HepG2 (cell line): ENCODE data around the gene ZNF48. TPM values are rescaled to one million over a fixed set of nuclear protein-coding genes. Genes with fewer than 3 reads are reported as not detected.
A peak's percentile ranks its signal among the peaks of the same experiment; 100 is the strongest.

ENCODE experiments used
- CBX2 ChIP-seq, 2 experiments: fragments of 200-600 bp in 1 of 2; sonication (generic); formaldehyde crosslinking in 1 of 2; IDR thresholded peaks; 2 replicates each; pipeline versions ENCODE4 v1.7.0 to v1.8.1; 2018 to 2022; ENCODE audit warnings: low read depth in 2 of 2, low read length in 1 of 2, mild to moderate bottlenecking in 1 of 2, missing genetic modification reagents in 1 of 2
- CCDC6 ChIP-seq: sonication (generic); formaldehyde crosslinking; IDR thresholded peaks from 2 replicates; pipeline ENCODE4 v1.8.1; 2022; ENCODE audit warnings: mild to moderate bottlenecking, missing genetic modification reagents, moderate library complexity
- GABPB1 ChIP-seq: IDR thresholded peaks from 2 replicates; pipeline ENCODE4 v1.6.1; 2016; ENCODE audit warnings: mild to moderate bottlenecking, missing genetic modification reagents, moderate library complexity, missing compliant biosample characterization
- HDAC1 ChIP-seq: sonication (generic); formaldehyde crosslinking; IDR thresholded peaks from 2 replicates; pipeline ENCODE4 v1.5.1; 2020; ENCODE audit warnings: mild to moderate bottlenecking, missing genetic modification reagents
- RARA ChIP-seq: IDR thresholded peaks from 2 replicates; pipeline ENCODE4 v1.6.1; 2016; ENCODE audit warnings: missing genetic modification reagents, missing compliant biosample characterization
- SRSF4 ChIP-seq: fragments of 200-400 bp; formaldehyde crosslinking; IDR thresholded peaks from one replicate; pipeline ENCODE4 v1.6.1; 2018; ENCODE audit warnings: mild to moderate bottlenecking, low read depth, low read length, moderate library complexity; ENCODE audit not compliant: poor library complexity, severe bottlenecking
- ZBTB20 ChIP-seq: sonication (generic); formaldehyde crosslinking; IDR thresholded peaks from 2 replicates; pipeline ENCODE4 v1.8.1; 2023; ENCODE audit warnings: missing genetic modification reagents, low read depth, mild to moderate bottlenecking, borderline replicate concordance
- ZFP37 ChIP-seq: sonication (generic); formaldehyde crosslinking; IDR thresholded peaks from 2 replicates; pipeline ENCODE4 v1.4.0; 2020; ENCODE audit warnings: missing genetic modification reagents, borderline replicate concordance
- ZNF101 ChIP-seq: sonication (generic); formaldehyde crosslinking; IDR thresholded peaks from 2 replicates; pipeline ENCODE4 v1.4.0; 2020; ENCODE audit warnings: mild to moderate bottlenecking, low read depth, missing genetic modification reagents, borderline replicate concordance
- ZNF230 ChIP-seq: sonication (generic); formaldehyde crosslinking; IDR thresholded peaks from 2 replicates; pipeline ENCODE4 v1.4.0; 2020; ENCODE audit warnings: mild to moderate bottlenecking, missing genetic modification reagents
- ZNF335 ChIP-seq: sonication (generic); formaldehyde crosslinking; IDR thresholded peaks from 2 replicates; pipeline ENCODE4 v1.4.0; 2020; ENCODE audit warnings: missing genetic modification reagents
- ZNF367 ChIP-seq: sonication (generic); formaldehyde crosslinking; IDR thresholded peaks from 2 replicates; pipeline ENCODE4 v1.4.0; 2020; ENCODE audit warnings: missing genetic modification reagents, borderline replicate concordance
- ZNF446 ChIP-seq: sonication (generic); formaldehyde crosslinking; IDR thresholded peaks from 2 replicates; pipeline ENCODE4 v1.5.0; 2020; ENCODE audit warnings: mild to moderate bottlenecking, missing genetic modification reagents
- ZNF558 ChIP-seq: sonication (generic); formaldehyde crosslinking; IDR thresholded peaks from 2 replicates; pipeline ENCODE4 v1.9.0; 2022; ENCODE audit warnings: mild to moderate bottlenecking, missing genetic modification reagents, borderline replicate concordance
- ZNF607 ChIP-seq: sonication (generic); formaldehyde crosslinking; IDR thresholded peaks from 2 replicates; pipeline ENCODE4 v1.5.1; 2020; ENCODE audit warnings: missing genetic modification reagents, mild to moderate bottlenecking, borderline replicate concordance
- ZNF746 ChIP-seq: sonication (generic); formaldehyde crosslinking; IDR thresholded peaks from 2 replicates; pipeline ENCODE4 v1.8.0; 2022; ENCODE audit warnings: mild to moderate bottlenecking, missing genetic modification reagents
- polyA plus RNA-seq, 8 experiments: library from polyadenylated mRNA; depleted of rRNA in 3 of 8; stranded (reverse) in 7 of 8; unstranded in 1 of 8; fragments of >200 nt; fragmentation: Illumina TruSeq in 4 of 8; extraction: Trizol in 4 of 8; gene quantifications; 2 replicates each; pipeline versions ENCODE4 v1.2.1 to v1.2.3, GENCODE V29; 2011 to 2016; ENCODE audit warnings: low read depth in 4 of 8, missing spikeins in 1 of 8, mixed read lengths in 1 of 8; ENCODE audit not compliant: insufficient read depth in 1 of 8
- total RNA-seq, 5 experiments: library from RNA; depleted of rRNA; stranded (reverse); fragments of >200 nt; fragmentation: Illumina TruSeq; extraction: Trizol; gene quantifications; 2 replicates each; pipeline ENCODE4 v1.2.3, GENCODE V29; 2016; ENCODE audit warnings: low read depth in 1 of 5
- TF ChIP-seq, protein P1 (sequence below): sonication (generic); formaldehyde crosslinking; IDR thresholded peaks from 2 replicates; pipeline ENCODE4 v1.8.0; 2022; ENCODE audit warnings: low read depth, missing genetic modification reagents
- TF ChIP-seq, protein P2 (sequence below): sonication (generic); formaldehyde crosslinking; IDR thresholded peaks from 2 replicates; pipeline ENCODE4 v1.5.0; 2020; ENCODE audit warnings: missing genetic modification reagents
- TF ChIP-seq, protein P3 (sequence below): sonication (generic); formaldehyde crosslinking; IDR thresholded peaks from 2 replicates; pipeline ENCODE4 v1.4.0; 2020; ENCODE audit warnings: mild to moderate bottlenecking, low read depth, missing genetic modification reagents
- TF ChIP-seq, protein P4 (sequence below): sonication (generic); formaldehyde crosslinking; IDR thresholded peaks from 2 replicates; pipeline ENCODE4 v1.5.0; 2020; ENCODE audit warnings: mild to moderate bottlenecking, missing genetic modification reagents, borderline replicate concordance
- TF ChIP-seq, protein P5 (sequence below): sonication (generic); formaldehyde crosslinking; IDR thresholded peaks from 2 replicates; pipeline ENCODE4 v1.5.0; 2020; ENCODE audit warnings: mild to moderate bottlenecking, missing genetic modification reagents

ZNF48 gene
- total and polyA plus RNA-seq, 2 of the 13 experiments (the other 11 are each of a cell fraction or from before 2014, with no cell fraction given) = 9.9 to 12.3 TPM

DNA sequence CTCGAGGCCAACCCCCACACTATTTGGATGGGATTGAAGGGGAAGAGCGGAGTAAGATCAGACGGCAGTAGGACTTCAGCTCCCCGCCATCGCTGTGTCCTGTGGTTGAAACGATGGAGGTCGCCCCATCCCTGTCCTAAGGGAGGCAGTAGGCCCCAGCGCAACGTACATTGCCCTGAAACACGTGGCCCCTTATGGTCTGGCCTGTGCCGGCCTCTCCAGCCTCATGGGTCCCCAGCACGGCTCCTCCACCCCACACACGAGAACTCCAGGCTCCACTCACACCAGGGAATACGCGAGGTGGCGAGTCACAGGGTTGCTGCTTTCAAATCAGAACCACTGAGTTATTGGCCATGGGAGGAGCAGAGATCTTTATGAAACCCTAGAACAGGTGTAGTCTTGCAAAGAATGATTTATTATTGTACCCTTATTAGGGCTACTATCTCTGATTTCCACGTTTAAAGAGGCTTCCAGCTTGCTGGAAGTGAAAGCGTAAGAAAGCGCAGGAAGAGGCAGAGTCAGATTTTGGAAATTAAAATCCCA, 35.3 kb downstream of the ZNF48 start (continued):
- TF ChIP-seq, protein P1, sequence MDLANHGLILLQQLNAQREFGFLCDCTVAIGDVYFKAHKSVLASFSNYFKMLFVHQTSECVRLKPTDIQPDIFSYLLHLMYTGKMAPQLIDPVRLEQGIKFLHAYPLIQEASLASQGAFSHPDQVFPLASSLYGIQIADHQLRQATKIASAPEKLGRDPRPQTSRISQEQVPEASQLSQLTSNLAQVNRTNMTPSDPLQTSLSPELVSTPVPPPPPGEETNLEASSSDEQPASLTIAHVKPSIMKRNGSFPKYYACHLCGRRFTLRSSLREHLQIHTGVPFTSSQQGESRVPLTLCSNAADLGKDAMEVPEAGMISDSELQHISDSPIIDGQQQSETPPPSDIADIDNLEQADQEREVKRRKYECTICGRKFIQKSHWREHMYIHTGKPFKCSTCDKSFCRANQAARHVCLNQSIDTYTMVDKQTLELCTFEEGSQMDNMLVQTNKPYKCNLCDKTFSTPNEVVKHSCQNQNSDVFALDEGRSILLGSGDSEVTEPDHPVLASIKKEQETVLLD = 0 out of 2 replicates have a peak, but pooled peaks have one; percentile 15
- 0 out of 2 replicates have a peak, but pooled peaks have one; percentile 14 for TF ChIP-seq CCDC6 (CRISPR knock-in tag)
- peak; percentile 79 for TF ChIP-seq ZNF746
- TF ChIP-seq ZNF446 (CRISPR knock-in tag) = no peak
- TF ChIP-seq, protein P2, sequence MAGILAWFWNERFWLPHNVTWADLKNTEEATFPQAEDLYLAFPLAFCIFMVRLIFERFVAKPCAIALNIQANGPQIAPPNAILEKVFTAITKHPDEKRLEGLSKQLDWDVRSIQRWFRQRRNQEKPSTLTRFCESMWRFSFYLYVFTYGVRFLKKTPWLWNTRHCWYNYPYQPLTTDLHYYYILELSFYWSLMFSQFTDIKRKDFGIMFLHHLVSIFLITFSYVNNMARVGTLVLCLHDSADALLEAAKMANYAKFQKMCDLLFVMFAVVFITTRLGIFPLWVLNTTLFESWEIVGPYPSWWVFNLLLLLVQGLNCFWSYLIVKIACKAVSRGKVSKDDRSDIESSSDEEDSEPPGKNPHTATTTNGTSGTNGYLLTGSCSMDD (CRISPR knock-in tag) = 0 out of 2 replicates have a peak, but pooled peaks have one; percentile 66
- no peak for TF ChIP-seq CBX2 (IDR thresholded peaks at IDR 0.05; ENCODE audit: low read depth, low read length)
- peak; percentile 96 for TF ChIP-seq CBX2 (CRISPR knock-in tag; IDR thresholded peaks at IDR 0.05; ENCODE audit: low read depth)
- peak; percentile 77; the same call in 1 of the 2 replicates for TF ChIP-seq ZFP37 (CRISPR knock-in tag)
- no peak for TF ChIP-seq RARA (CRISPR knock-in tag)
- TF ChIP-seq ZNF335 (CRISPR knock-in tag) = no peak
- TF ChIP-seq ZNF230 (CRISPR knock-in tag) = no peak; the same call in 1 of the 2 replicates
- TF ChIP-seq GABPB1 (CRISPR knock-in tag) = no peak
- TF ChIP-seq ZNF367 (CRISPR knock-in tag) = no peak
- TF ChIP-seq, protein P3, sequence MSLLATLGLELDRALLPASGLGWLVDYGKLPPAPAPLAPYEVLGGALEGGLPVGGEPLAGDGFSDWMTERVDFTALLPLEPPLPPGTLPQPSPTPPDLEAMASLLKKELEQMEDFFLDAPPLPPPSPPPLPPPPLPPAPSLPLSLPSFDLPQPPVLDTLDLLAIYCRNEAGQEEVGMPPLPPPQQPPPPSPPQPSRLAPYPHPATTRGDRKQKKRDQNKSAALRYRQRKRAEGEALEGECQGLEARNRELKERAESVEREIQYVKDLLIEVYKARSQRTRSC = no peak; the same call in 1 of the 2 replicates
- TF ChIP-seq ZNF101 = peak; percentile 93; the same call in 1 of the 2 replicates
- peak; percentile 7; the same call in 1 of the 2 replicates for TF ChIP-seq ZNF607 (CRISPR knock-in tag)
- TF ChIP-seq HDAC1 (CRISPR knock-in tag) = no peak
- TF ChIP-seq, protein P4, sequence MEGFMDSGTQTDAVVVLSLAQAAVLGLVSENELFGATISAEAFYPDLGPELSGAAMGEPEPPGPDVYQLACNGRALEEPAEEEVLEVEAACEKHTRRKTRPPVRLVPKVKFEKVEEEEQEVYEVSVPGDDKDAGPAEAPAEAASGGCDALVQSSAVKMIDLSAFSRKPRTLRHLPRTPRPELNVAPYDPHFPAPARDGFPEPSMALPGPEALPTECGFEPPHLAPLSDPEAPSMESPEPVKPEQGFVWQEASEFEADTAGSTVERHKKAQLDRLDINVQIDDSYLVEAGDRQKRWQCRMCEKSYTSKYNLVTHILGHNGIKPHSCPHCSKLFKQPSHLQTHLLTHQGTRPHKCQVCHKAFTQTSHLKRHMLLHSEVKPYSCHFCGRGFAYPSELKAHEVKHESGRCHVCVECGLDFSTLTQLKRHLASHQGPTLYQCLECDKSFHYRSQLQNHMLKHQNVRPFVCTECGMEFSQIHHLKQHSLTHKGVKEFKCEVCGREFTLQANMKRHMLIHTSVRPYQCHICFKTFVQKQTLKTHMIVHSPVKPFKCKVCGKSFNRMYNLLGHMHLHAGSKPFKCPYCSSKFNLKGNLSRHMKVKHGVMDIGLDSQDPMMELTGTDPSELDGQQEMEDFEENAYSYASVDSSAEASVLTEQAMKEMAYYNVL = no peak; the same call in 1 of the 2 replicates
- peak; percentile 36; the same call in 1 of the 2 replicates for TF ChIP-seq ZNF558 (CRISPR knock-in tag)
- no peak for TF ChIP-seq ZBTB20 (CRISPR knock-in tag)
- TF ChIP-seq, protein P5, sequence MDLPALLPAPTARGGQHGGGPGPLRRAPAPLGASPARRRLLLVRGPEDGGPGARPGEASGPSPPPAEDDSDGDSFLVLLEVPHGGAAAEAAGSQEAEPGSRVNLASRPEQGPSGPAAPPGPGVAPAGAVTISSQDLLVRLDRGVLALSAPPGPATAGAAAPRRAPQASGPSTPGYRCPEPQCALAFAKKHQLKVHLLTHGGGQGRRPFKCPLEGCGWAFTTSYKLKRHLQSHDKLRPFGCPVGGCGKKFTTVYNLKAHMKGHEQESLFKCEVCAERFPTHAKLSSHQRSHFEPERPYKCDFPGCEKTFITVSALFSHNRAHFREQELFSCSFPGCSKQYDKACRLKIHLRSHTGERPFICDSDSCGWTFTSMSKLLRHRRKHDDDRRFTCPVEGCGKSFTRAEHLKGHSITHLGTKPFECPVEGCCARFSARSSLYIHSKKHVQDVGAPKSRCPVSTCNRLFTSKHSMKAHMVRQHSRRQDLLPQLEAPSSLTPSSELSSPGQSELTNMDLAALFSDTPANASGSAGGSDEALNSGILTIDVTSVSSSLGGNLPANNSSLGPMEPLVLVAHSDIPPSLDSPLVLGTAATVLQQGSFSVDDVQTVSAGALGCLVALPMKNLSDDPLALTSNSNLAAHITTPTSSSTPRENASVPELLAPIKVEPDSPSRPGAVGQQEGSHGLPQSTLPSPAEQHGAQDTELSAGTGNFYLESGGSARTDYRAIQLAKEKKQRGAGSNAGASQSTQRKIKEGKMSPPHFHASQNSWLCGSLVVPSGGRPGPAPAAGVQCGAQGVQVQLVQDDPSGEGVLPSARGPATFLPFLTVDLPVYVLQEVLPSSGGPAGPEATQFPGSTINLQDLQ (CRISPR knock-in tag) = no peak; the same call in 1 of the 2 replicates
- TF ChIP-seq SRSF4 = no peak
